NB4 (cell line): ENCODE results near the gene PCDHB13.
"Not testable (repeated sequence)": the region's sequence is repeated elsewhere in the genome, so short reads cannot be mapped to it uniquely, and the experiment has no call there.

Source experiments
- POLR2A ChIP-seq: IDR thresholded peaks from 2 replicates; pipeline ENCODE4 v1.6.1; 2011; ENCODE audit warnings: mild to moderate bottlenecking; ENCODE audit not compliant: insufficient read length; ENCODE audit errors: extremely low read depth
- TF ChIP-seq, protein P1 (sequence below): IDR thresholded peaks from one replicate; pipeline ENCODE4 v1.5.1; 2012; ENCODE audit warnings: low read depth, low read length

- TF ChIP-seq, protein P1, sequence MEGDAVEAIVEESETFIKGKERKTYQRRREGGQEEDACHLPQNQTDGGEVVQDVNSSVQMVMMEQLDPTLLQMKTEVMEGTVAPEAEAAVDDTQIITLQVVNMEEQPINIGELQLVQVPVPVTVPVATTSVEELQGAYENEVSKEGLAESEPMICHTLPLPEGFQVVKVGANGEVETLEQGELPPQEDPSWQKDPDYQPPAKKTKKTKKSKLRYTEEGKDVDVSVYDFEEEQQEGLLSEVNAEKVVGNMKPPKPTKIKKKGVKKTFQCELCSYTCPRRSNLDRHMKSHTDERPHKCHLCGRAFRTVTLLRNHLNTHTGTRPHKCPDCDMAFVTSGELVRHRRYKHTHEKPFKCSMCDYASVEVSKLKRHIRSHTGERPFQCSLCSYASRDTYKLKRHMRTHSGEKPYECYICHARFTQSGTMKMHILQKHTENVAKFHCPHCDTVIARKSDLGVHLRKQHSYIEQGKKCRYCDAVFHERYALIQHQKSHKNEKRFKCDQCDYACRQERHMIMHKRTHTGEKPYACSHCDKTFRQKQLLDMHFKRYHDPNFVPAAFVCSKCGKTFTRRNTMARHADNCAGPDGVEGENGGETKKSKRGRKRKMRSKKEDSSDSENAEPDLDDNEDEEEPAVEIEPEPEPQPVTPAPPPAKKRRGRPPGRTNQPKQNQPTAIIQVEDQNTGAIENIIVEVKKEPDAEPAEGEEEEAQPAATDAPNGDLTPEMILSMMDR = not testable (repeated sequence)
- not testable (repeated sequence) for TF ChIP-seq POLR2A
Measured at GRCh38 chr5:141194332-141194731, 19.4 kb upstream of the PCDHB13 start.
